ENCODE data around the gene LHX3.
"Not testable (repeated sequence)": the region's sequence is repeated elsewhere in the genome, so short reads cannot be mapped to it uniquely, and the experiment has no call there.

The LHX3 gene

DNA sequence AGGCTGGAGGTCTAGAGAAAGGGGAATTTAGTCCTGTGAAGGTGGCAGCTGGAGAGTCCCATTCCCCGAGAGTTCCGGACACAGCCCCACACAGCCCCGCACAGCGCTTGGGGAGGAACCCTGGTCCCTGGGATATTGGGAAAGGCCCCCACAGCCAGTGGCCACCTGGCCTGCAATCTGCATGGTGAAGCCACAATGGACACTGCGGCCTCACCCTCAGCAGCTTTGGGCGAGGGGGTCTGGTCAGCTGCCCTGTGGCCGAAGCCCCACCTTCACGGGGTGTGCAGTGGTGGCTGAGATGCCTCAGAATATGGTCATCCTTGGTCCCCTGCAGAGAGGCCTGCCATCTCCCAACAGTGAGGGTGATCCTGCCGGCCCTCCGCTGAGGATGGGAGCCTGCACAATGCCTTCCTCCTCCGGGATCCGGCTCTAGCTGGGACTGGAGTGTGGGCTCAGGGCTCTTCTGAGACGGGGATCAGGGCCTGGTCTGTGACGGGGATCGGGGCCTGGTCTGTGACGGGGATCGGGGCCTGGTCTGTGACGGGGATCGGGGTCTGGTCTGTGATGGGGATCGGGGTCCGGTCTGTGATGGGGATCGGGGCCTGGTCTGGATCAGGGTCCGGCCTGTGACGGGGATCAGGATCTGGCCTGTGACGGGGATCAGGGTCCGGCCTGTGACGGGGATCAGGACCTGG is 52.9 kb downstream of the LHX3 start:
- Histone ChIP-seq H3K9ac (ENCODE audit: low read length) (no peak overlapping the region), H3K9me3 (ENCODE audit: control insufficient read depth, low read length) (no peaks in the 10 kb centered on the region), H3K27me3 (replicated peaks; ENCODE audit: control insufficient read depth, insufficient read depth, low read length) (peaks cover 55% of the 10 kb centered on the region), H3K4me1 (ENCODE audit: control insufficient read depth, insufficient read depth, low read length) (no peaks in the 10 kb centered on the region), H3K36me3 (ENCODE audit: control insufficient read depth, insufficient read depth, low read length, severe bottlenecking) (no peaks in the 10 kb centered on the region), H3K4me3 (ENCODE audit: low read length) (no peak overlapping the region)
- no peak for DNase-seq (ENCODE audit: low read depth)

DNA sequence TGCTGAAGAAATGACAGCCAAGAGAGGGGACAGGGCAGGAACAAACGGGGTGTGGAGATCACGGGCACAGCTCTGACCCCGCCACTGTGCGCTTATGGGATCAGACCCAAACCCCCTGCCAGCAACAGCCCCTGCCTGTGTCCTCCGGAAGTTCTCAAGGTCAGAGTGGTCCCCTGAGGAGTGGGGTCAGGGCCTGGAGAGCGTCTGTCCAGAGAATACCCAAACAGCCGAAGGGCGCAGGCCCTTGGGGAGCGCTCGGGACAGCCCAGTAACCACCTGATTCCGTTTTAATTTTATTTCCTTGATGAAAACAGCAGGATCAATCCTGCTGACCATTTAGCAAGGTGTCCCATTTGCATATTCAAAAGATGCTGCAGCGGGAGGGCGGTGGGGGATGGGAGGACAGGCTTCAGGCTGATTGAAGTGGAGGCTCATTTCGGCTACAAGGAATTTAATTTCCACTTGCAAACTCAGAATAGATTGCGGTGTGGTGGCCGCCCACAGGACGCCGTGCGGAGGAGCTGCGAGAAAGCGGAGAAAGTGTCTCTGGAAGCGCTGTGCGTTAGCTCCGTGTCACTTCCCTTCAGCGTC is 53.6 kb downstream of the LHX3 start:
- H3K9me3 ChIP-seq (ENCODE audit: control insufficient read depth, low read length): no peaks in the 10 kb centered on the region
- no peaks in the 10 kb centered on the region for H3K4me1 ChIP-seq (ENCODE audit: control insufficient read depth, insufficient read depth, low read length)
- no peaks in the 10 kb centered on the region for H3K36me3 ChIP-seq (ENCODE audit: control insufficient read depth, insufficient read depth, low read length, severe bottlenecking)
- no peak overlapping the region for H3K4me3 ChIP-seq (ENCODE audit: low read length)
- H3K9ac ChIP-seq (ENCODE audit: low read length): no peak overlapping the region
- DNase-seq (ENCODE audit: low read depth): no peak
- H3K27me3 ChIP-seq (replicated peaks; ENCODE audit: control insufficient read depth, insufficient read depth, low read length): peaks cover 54% of the 10 kb centered on the region

DNA sequence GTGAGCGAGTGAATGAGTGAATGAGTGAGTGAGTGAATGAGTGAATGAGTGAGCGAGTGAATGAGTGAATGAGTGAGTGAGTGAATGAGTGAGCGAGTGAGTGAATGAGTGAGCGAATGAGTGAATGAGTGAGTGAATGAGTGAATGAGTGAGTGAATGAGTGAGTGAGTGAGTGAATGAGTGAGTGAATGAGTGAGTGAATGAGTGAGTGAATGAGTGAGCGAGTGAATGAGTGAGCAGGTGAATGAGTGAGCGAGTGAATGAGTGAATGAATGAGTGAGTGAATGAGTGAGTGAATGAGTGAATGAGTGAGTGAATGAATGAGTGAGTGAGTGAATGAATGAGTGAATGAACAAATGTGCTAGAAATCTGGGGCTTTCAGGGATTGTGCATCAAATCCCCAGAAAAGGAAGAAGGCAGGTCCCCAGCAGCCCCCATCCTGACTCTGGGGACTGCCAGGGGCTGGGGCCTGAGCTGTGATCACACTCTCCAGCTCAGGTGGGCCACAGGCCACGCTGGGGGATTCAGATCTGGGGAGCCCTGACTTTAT is 54.2 kb downstream of the LHX3 start:
- not testable (repeated sequence) for H3K36me3 ChIP-seq (ENCODE audit: control insufficient read depth, insufficient read depth, low read length, severe bottlenecking); DNase-seq (ENCODE audit: low read depth); H3K4me1 ChIP-seq (ENCODE audit: control insufficient read depth, insufficient read depth, low read length); H3K9me3 ChIP-seq (ENCODE audit: control insufficient read depth, low read length); H3K4me3 ChIP-seq (ENCODE audit: low read length); H3K9ac ChIP-seq (ENCODE audit: low read length)
- H3K27me3 ChIP-seq (replicated peaks; ENCODE audit: control insufficient read depth, insufficient read depth, low read length): peaks cover 57% of the 10 kb centered on the region

DNA sequence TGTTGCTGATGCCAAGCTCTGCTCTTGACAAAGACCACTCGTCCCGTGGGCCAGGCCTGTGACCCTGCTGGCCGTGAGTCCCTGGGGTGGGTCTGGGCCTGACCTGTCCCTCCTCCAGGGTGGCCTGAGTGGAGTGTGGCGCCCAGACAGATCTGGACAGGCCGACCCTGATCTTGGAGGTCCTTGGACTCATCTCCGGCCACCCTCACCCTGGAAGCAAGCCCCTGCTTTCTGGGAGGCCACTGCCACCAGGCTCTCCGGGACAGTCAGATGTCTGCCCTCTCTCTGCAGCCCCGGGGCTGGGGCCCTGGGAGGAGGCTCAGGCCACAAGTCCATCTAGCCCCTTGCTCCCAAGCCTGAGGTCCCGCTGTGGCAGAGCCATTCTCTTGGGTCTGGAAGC is 55.1 kb downstream of the LHX3 start:
- Histone ChIP-seq H3K4me1 (ENCODE audit: control insufficient read depth, insufficient read depth, low read length) (no peaks in the 10 kb centered on the region), H3K27me3 (replicated peaks; ENCODE audit: control insufficient read depth, insufficient read depth, low read length) (peaks cover 57% of the 10 kb centered on the region), H3K9ac (ENCODE audit: low read length) (no peak overlapping the region), H3K4me3 (ENCODE audit: low read length) (no peak overlapping the region), H3K9me3 (ENCODE audit: control insufficient read depth, low read length) (no peaks in the 10 kb centered on the region), H3K36me3 (ENCODE audit: control insufficient read depth, insufficient read depth, low read length, severe bottlenecking) (no peaks in the 10 kb centered on the region)
- DNase-seq (ENCODE audit: low read depth): no peak

DNA sequence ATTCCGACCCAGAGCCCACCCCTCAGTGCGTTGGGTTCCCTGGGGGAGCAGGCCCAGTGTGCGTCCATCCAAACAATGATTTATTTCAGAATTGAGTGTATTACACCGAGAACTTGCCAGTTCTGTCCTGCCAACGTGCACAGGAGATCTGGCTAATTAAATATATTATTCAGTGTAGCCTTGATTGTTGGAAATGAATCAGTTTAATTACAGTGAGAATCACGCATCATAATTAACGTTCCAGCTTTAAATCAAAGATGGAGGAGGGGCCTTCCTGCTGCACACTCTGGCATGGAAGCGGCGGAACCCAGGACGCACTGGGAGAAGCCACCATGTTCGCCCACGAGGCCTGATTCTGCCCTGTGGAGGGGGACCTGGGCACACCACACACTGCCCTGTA is 55.6 kb downstream of the LHX3 start:
- DNase-seq (ENCODE audit: low read depth): no peak
- Histone ChIP-seq H3K36me3 (ENCODE audit: control insufficient read depth, insufficient read depth, low read length, severe bottlenecking) (no peaks in the 10 kb centered on the region), H3K27me3 (replicated peaks; ENCODE audit: control insufficient read depth, insufficient read depth, low read length) (peaks cover 60% of the 10 kb centered on the region), H3K4me3 (ENCODE audit: low read length) (no peak overlapping the region), H3K9me3 (ENCODE audit: control insufficient read depth, low read length) (no peaks in the 10 kb centered on the region), H3K9ac (ENCODE audit: low read length) (no peak overlapping the region), H3K4me1 (ENCODE audit: control insufficient read depth, insufficient read depth, low read length) (no peaks in the 10 kb centered on the region)

DNA sequence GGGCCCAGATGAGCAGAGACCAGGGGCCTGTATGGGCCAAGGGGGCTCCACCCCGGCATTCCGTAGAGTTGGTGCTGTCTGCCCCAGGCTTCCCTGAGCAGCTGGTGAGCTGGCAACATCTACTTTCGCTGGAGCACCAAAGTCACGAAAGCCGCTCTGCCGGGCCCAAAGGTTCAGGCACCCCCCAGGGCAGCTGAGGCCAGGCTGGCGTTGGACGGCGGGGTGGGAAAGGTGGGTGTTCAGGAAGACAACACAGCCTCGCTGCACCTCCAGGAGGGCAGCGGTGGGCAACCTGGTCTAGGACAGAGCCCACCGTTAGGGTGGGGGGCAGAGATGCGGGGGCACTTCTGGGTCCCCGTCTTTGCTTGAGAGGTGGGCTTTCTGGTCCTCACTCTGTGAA is 56.2 kb downstream of the LHX3 start:
- DNase-seq (ENCODE audit: low read depth): no peak
- no peak overlapping the region for H3K4me3 ChIP-seq (ENCODE audit: low read length)
- H3K4me1 ChIP-seq (ENCODE audit: control insufficient read depth, insufficient read depth, low read length): no peaks in the 10 kb centered on the region
- H3K9me3 ChIP-seq (ENCODE audit: control insufficient read depth, low read length): no peaks in the 10 kb centered on the region
- H3K36me3 ChIP-seq (ENCODE audit: control insufficient read depth, insufficient read depth, low read length, severe bottlenecking): no peaks in the 10 kb centered on the region
- H3K9ac ChIP-seq (ENCODE audit: low read length): no peak overlapping the region
- H3K27me3 ChIP-seq (replicated peaks; ENCODE audit: control insufficient read depth, insufficient read depth, low read length): peaks cover 65% of the 10 kb centered on the region

DNA sequence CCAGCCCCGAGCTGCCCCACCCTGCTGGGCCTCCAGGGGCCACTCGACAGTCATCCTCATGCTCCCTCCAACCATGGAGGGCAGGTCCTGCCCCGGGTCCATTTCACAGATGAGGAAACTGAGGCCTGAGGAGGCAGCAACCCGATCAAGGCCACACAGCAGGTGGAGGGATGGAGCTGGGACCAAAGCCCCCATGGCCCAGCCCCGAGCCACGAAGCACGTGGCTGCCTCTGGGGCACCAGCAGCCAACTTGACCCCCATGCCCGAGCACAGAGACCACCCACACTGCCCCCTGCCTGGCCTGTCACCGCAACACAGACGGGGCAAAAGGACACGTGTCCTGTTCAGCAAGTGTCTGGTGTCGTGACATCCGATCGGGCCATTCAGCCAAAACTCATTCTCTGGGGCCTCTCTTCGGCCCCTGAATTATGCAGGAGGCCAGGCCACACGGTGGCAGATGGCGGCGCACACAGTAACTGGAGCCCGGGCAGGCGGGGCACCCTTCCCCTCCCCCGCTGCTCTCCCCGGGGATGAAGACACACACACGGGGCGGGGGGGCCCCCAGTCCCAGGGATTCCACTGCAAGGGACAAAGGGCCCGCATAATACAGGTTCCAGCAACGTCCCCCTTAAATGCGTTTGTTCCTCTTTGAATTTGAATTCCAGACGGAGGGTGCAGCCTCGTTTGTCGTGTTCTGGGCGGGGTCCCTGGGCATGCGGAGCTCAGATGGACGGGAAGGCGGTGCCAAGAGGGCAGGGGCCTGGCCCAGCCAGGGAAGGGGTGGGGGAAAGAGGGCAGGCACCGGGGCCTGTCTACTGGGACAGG is 56.8 kb downstream of the LHX3 start:
- Histone ChIP-seq H3K27me3 (replicated peaks; ENCODE audit: control insufficient read depth, insufficient read depth, low read length) (peaks cover 67% of the 10 kb centered on the region), H3K9ac (ENCODE audit: low read length) (no peak overlapping the region), H3K4me3 (ENCODE audit: low read length) (no peak overlapping the region), H3K36me3 (ENCODE audit: control insufficient read depth, insufficient read depth, low read length, severe bottlenecking) (no peaks in the 10 kb centered on the region), H3K4me1 (ENCODE audit: control insufficient read depth, insufficient read depth, low read length) (no peaks in the 10 kb centered on the region), H3K9me3 (ENCODE audit: control insufficient read depth, low read length) (no peaks in the 10 kb centered on the region)
- DNase-seq (ENCODE audit: low read depth): no peak

DNA sequence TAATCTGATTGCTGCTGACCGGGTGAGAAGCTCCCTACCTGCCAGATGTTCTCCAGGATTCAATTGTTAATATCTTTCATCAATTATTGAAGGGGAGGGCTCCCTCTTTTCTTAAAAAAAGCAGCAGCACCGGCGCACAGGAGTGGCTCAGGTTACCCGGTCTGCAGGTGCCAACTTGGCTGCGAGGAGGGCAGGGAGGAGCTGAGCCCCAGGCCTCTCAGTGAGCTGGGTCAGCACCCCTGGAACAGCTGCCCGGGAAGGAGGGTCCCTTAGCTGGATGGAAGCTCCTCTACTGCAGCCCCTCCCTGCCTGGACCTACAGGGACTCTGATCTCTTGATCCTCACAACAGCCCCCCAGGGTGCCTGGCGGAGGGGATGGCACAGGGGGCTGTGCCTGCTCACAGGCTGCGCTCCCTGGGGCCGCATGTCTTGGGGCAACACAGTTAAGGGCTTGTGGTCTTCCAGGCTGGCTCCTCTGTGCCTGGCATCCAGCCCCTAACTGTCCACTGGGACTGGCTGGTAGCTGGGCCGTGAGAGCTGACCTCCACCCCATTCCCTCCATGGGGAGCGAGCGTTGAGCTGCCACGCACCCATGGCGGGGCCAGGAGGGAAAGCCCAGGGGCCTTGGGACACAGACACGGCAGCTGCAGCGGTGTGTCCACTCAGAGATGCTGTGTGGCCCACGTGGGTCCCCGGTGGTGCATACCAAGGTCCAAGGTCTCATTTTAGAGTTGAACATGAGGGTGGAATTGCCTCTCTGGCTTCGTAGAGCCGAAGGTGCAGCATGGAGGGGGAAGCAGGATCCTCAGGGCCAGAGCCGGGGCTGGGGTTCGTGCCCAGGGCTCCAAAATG is 57.7 kb downstream of the LHX3 start:
- Histone ChIP-seq H3K4me3 (ENCODE audit: low read length) (no peak overlapping the region), H3K9ac (ENCODE audit: low read length) (no peak overlapping the region), H3K36me3 (ENCODE audit: control insufficient read depth, insufficient read depth, low read length, severe bottlenecking) (no peaks in the 10 kb centered on the region), H3K27me3 (replicated peaks; ENCODE audit: control insufficient read depth, insufficient read depth, low read length) (peaks cover 67% of the 10 kb centered on the region), H3K9me3 (ENCODE audit: control insufficient read depth, low read length) (no peaks in the 10 kb centered on the region), H3K4me1 (ENCODE audit: control insufficient read depth, insufficient read depth, low read length) (no peaks in the 10 kb centered on the region)
- no peak for DNase-seq (ENCODE audit: low read depth)

Data from adipocyte (in vitro differentiated cells).